ENCODE results near the gene TMIGD3. TPM values are rescaled to one million over a fixed set of nuclear protein-coding genes. Genes with fewer than 3 reads are reported as not detected.

Gene TMIGD3
- total RNA-seq, 4 donors from 2014 or later = 0.85 to 14.1 (median 3.2) TPM; not detected in 1

GRCh38 chr1:111463029-111463683 lies 40.3 kb downstream of the TMIGD3 start:
- WGBS, 2 donors (ENCODE audit: low coverage in 1 of 2) = 30 to 36% methylated on average over 2 to 4 of the region's 4 CpGs
- no peak for ATAC-seq
- peaks cover 0 to 89% of the 10 kb centered on the region in 2 donors for H3K36me3 ChIP-seq
- H3K4me1 ChIP-seq = peaks cover 0 to 10% (median 0%) of the 10 kb centered on the region in 3 donors
- TF ChIP-seq POLR2AphosphoS5 (IDR thresholded peaks at IDR 0.05) = no peak
- TF ChIP-seq EP300 (IDR thresholded peaks at IDR 0.05) = no peak
- TF ChIP-seq CTCF (IDR thresholded peaks at IDR 0.05) = no peak
- no peak for TF ChIP-seq POLR2A (IDR thresholded peaks at IDR 0.05)
- no peaks in the 10 kb centered on the region for H3K9me3 ChIP-seq
- H3K27me3 ChIP-seq = no peaks in the 10 kb centered on the region
- H3K4me3 ChIP-seq = no peak overlapping the region
- H3K27ac ChIP-seq = peak overlapping the region in 2 of 4 donors; percentile 10 to 30

GRCh38 chr1:111462370-111463028 lies 40.9 kb downstream of the TMIGD3 start:
- TF ChIP-seq POLR2AphosphoS5 (IDR thresholded peaks at IDR 0.05) (no peak), EP300 (IDR thresholded peaks at IDR 0.05) (no peak), POLR2A (IDR thresholded peaks at IDR 0.05) (no peak), CTCF (IDR thresholded peaks at IDR 0.05) (no peak)
- Histone ChIP-seq H3K36me3 (peaks cover under 1 to 89% of the 10 kb centered on the region in 2 donors), H3K27me3 (no peaks in the 10 kb centered on the region), H3K4me3 (no peak overlapping the region), H3K27ac (peak overlapping the region in 2 of 4 donors; percentile 10 to 30), H3K9me3 (no peaks in the 10 kb centered on the region), H3K4me1 (peaks cover 0 to 10% (median 0%) of the 10 kb centered on the region in 3 donors)
- WGBS, 2 donors (ENCODE audit: low coverage in 1 of 2) = 54 to 72% methylated on average over 3 to 4 of the region's 4 CpGs
- ATAC-seq = no peak

GRCh38 chr1:111461765-111462164 lies 41.7 kb downstream of the TMIGD3 start:
- no peak overlapping the region for H3K4me3 ChIP-seq
- no peak for ATAC-seq
- no peak overlapping the region for H3K27ac ChIP-seq
- no peaks in the 10 kb centered on the region for H3K9me3 ChIP-seq
- peaks cover 5 to 89% of the 10 kb centered on the region in 2 donors for H3K36me3 ChIP-seq
- no peaks in the 10 kb centered on the region for H3K27me3 ChIP-seq
- 79 to 82% methylated on average over 2 to 5 of the region's 6 CpGs for WGBS, 2 donors (ENCODE audit: low coverage in 1 of 2)
- peaks cover 0 to 10% (median 0%) of the 10 kb centered on the region in 3 donors for H3K4me1 ChIP-seq
- TF ChIP-seq CTCF (IDR thresholded peaks at IDR 0.05) (no peak), POLR2A (IDR thresholded peaks at IDR 0.05) (no peak), POLR2AphosphoS5 (IDR thresholded peaks at IDR 0.05) (no peak), EP300 (IDR thresholded peaks at IDR 0.05) (no peak)

GRCh38 chr1:111455642-111456031 lies 47.8 kb downstream of the TMIGD3 start:
- no peak overlapping the region for H3K27ac ChIP-seq
- no peaks in the 10 kb centered on the region for H3K27me3 ChIP-seq
- H3K4me1 ChIP-seq = peaks cover 15 to 55% (median 26%) of the 10 kb centered on the region in 3 donors
- H3K36me3 ChIP-seq = peaks cover 5 to 66% of the 10 kb centered on the region in 2 donors
- no peaks in the 10 kb centered on the region for H3K9me3 ChIP-seq
- no peak for ATAC-seq
- H3K4me3 ChIP-seq = no peak overlapping the region
- no peak for TF ChIP-seq POLR2A (IDR thresholded peaks at IDR 0.05)
- TF ChIP-seq CTCF (IDR thresholded peaks at IDR 0.05) = no peak
- TF ChIP-seq POLR2AphosphoS5 (IDR thresholded peaks at IDR 0.05) = no peak
- TF ChIP-seq EP300 (IDR thresholded peaks at IDR 0.05) = no peak
- WGBS, 2 donors (ENCODE audit: low coverage in 1 of 2) = 69 to 89% methylated on average over 3 of the region's 3 CpGs

Measured in gastroesophageal sphincter (tissue), 4 donors.